Measurements from ENCODE around the gene HIC1. TPM values are rescaled to one million over a fixed set of nuclear protein-coding genes. Genes with fewer than 3 reads are reported as not detected.

Gene HIC1
- total RNA-seq, 2 experiments from 2014 or later: 38.3 to 39.8 TPM

- DNase-seq: no peak
- peaks cover 6% of the 10 kb centered on the region for H3K4me1 Mint-ChIP-seq
- H3K27me3 Mint-ChIP-seq: peaks cover 37% of the 10 kb centered on the region
- peaks cover 5% of the 10 kb centered on the region for H3K9me3 Mint-ChIP-seq
- no peaks in the 10 kb centered on the region for H3K36me3 Mint-ChIP-seq (ENCODE audit: low read depth)
- ChIA-PET POLR2A (no interaction called here), CTCF (interaction anchor here (1.1 kb wide), 1 partner anchor 226 kb away, joined by 3 read pairs; no protein-coding TSS in a partner anchor)
- H3K27ac Mint-ChIP-seq: no peak overlapping the region
- H3K4me3 Mint-ChIP-seq: no peak overlapping the region
Observed at GRCh38 chr17:2018716-2019510, 36.0 kb upstream of the HIC1 start.

DNA sequence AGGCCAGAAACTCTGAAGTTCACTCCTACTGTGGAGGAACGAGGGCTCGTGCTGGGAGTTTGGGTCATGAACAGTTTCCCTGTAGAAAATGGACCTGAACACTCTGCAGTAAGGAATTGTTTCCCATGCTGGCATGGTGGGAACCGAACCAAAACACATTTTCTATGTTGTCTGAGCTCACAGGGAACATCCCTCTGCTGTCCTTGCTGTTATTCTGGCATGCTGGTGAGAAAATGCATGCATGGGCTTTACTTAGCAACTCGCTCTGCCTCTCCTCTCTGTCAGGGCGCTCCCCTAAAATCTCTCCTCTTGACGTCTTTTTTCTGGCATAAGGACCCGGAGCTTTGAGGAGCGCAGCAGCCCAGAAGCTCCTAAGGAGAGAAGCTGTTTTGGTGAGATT is 35.2 kb upstream of the HIC1 start:
- POLR2A ChIA-PET: no interaction called here
- no peaks in the 10 kb centered on the region for H3K36me3 Mint-ChIP-seq (ENCODE audit: low read depth)
- H3K4me3 Mint-ChIP-seq: no peak overlapping the region
- H3K27me3 Mint-ChIP-seq: peaks cover 38% of the 10 kb centered on the region
- peaks cover 8% of the 10 kb centered on the region for H3K4me1 Mint-ChIP-seq
- DNase-seq: no peak
- no peaks in the 10 kb centered on the region for H3K9me3 Mint-ChIP-seq
- H3K27ac Mint-ChIP-seq: no peak overlapping the region
- CTCF ChIA-PET: no interaction called here

DNA sequence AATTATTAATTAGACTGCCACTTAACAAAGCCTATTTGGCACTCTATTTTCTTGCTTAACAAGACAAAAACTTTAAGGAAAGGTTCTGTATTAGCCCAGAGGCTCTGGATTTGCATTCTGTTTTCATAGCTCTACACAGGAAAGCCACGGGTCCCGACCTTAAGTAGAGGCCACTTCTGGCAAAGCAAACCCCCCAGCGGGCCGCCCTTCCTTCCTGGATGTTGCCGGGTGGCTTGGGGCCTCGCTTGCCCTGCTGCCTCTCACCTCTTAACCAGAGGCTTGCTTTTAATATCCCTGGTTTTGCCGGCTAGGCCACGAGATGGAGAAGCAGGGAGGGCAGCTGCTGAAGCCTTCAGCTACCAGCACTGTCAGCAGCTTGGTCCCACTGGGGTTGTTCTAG is 34.2 kb upstream of the HIC1 start:
- Mint-ChIP-seq H3K4me1 (peaks cover 11% of the 10 kb centered on the region), H3K27ac (no peak overlapping the region), H3K4me3 (no peak overlapping the region), H3K36me3 (ENCODE audit: low read depth) (no peaks in the 10 kb centered on the region), H3K27me3 (peaks cover 39% of the 10 kb centered on the region), H3K9me3 (no peaks in the 10 kb centered on the region)
- CTCF ChIA-PET: no interaction called here
- POLR2A ChIA-PET: no interaction called here
- DNase-seq: no peak

DNA sequence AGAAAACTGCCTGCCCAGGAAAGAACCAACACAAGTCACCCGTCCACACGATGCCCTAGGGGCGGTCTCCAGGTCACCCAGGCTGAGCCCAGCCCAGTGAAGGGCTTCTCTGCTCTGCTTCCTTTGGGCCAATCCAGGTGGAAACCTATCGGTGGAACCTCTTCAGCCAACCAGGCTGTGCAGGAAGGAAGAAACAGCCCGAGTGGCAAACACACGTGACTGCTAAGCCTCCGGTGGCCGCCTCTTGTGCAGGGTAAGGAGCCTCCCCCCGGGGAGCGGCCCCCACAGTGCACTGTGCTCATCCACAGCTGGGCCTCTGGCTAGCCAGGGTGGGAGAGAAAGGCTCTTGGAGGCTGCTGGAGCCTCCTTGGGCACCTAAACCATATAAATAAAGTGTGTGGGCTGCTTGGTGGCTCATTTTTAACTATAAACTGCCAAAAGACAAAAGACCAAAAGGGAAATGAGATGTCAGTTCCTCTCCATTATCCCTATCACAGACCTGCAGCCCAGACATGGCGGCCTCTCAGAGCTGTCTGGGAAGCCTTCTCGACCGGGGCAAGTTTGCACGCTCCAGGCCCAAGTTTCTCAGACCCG is 32.2 kb upstream of the HIC1 start:
- Mint-ChIP-seq H3K27me3 (peaks cover 56% of the 10 kb centered on the region), H3K9me3 (no peaks in the 10 kb centered on the region), H3K36me3 (ENCODE audit: low read depth) (no peaks in the 10 kb centered on the region), H3K27ac (no peak overlapping the region), H3K4me3 (no peak overlapping the region), H3K4me1 (peaks cover 17% of the 10 kb centered on the region)
- CTCF ChIA-PET: no interaction called here
- DNase-seq: no peak
- POLR2A ChIA-PET: no interaction called here

- Mint-ChIP-seq H3K4me1 (peaks cover 17% of the 10 kb centered on the region), H3K4me3 (no peak overlapping the region), H3K36me3 (ENCODE audit: low read depth) (no peaks in the 10 kb centered on the region), H3K27ac (no peak overlapping the region), H3K9me3 (no peaks in the 10 kb centered on the region), H3K27me3 (peaks cover 60% of the 10 kb centered on the region)
- POLR2A ChIA-PET: no interaction called here
- CTCF ChIA-PET: interaction anchor here (1.2 kb wide), 1 partner anchor 307 kb away, joined by 3 read pairs; no protein-coding TSS in a partner anchor
- DNase-seq: no peak
Observed at GRCh38 chr17:2023256-2023655, 31.6 kb upstream of the HIC1 start.

GRCh38 chr17:2023692-2024571 is 31.0 kb upstream of the HIC1 start:
- peaks cover 65% of the 10 kb centered on the region for H3K27me3 Mint-ChIP-seq
- no peaks in the 10 kb centered on the region for H3K36me3 Mint-ChIP-seq (ENCODE audit: low read depth)
- ChIA-PET CTCF (interaction anchor here (1.2 to 1.9 kb wide), 2 partner anchors 31 to 307 kb away, joined by 3 to 7 read pairs; partner anchors contain the start of gene HIC1), POLR2A (interaction anchor here (1.2 to 1.5 kb wide), 4 partner anchors 13 to 307 kb away, joined by 3 to 4 read pairs (median 4); no protein-coding TSS in a partner anchor)
- peak overlapping the region; percentile 41 for H3K4me3 Mint-ChIP-seq
- no peaks in the 10 kb centered on the region for H3K9me3 Mint-ChIP-seq
- H3K27ac Mint-ChIP-seq: no peak overlapping the region
- peaks cover 17% of the 10 kb centered on the region for H3K4me1 Mint-ChIP-seq
- peak; percentile 29 for DNase-seq

DNA sequence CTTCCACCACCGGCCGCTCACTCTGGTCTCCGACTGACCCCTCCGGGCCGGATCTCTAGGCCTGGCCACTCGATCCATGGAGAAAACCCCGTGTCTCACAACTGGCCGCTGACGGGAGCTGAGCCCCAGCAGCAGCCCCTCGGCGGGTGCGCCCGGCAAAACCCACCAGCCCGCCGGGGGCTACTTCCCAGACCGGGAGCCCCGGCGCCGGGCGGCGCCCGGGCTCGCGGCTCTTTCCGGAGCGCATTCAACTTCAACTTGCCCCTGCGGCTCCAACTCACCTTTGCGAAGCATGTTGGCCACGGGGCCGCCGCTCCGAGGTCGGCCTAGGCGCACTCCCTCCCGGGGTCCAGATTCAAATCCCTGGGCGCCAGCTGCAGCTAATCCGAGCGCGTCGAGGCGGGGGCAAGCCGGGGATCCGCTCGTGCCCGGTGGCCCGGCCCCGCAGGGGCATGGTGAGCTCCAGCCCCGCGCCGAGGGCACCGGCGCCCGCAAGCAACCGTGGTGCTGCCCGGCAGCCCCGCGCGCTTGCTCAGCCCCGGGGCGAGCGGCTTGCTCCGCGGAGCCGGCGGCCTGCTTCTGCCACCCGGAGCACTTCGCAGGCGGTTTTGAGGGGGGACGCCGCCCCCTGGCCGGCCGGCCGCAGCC is 30.2 kb upstream of the HIC1 start:
- no peak overlapping the region for H3K4me3 Mint-ChIP-seq
- ChIA-PET POLR2A (interaction anchor here (0.8 to 1.5 kb wide), 8 partner anchors 14 to 375 kb away, joined by 3 to 4 read pairs (median 4); partner anchors contain the start of gene RILP), CTCF (interaction anchor here (0.6 to 2.5 kb wide), 8 partner anchors 26 to 355 kb away, joined by 3 to 19 read pairs (median 3); partner anchors contain the start of gene HIC1)
- no peak for DNase-seq
- no peak overlapping the region for H3K27ac Mint-ChIP-seq
- no peaks in the 10 kb centered on the region for H3K9me3 Mint-ChIP-seq
- peaks cover 60% of the 10 kb centered on the region for H3K27me3 Mint-ChIP-seq
- peaks cover 17% of the 10 kb centered on the region for H3K4me1 Mint-ChIP-seq
- no peaks in the 10 kb centered on the region for H3K36me3 Mint-ChIP-seq (ENCODE audit: low read depth)

- peaks cover 18% of the 10 kb centered on the region for H3K4me1 Mint-ChIP-seq
- no peak within 1 kb of the TSS for H3K27ac Mint-ChIP-seq
- H3K9me3 Mint-ChIP-seq: no peaks in the 10 kb centered on the region
- peak; percentile 80 for DNase-seq
- peak within 1 kb of the TSS; percentile 61 for H3K4me3 Mint-ChIP-seq
- H3K27me3 Mint-ChIP-seq: peaks cover 55% of the 10 kb centered on the region
- POLR2A ChIA-PET: interaction anchor here (0.8 to 1.5 kb wide), 8 partner anchors 13 to 376 kb away, joined by 3 to 4 read pairs (median 4); partner anchors contain the start of gene RILP
- H3K36me3 Mint-ChIP-seq (ENCODE audit: low read depth): no peaks in the 10 kb centered on the region
- CTCF ChIA-PET: interaction anchor here (0.6 to 2.5 kb wide), 7 partner anchors 25 to 356 kb away, joined by 3 to 19 read pairs (median 3); partner anchors contain the start of gene HIC1
Observed at GRCh38 chr17:2025220-2025621, 29.7 kb upstream of the HIC1 start, which contains the start of gene RTN4RL1. Gene RTN4RL1, minus strand, starts transcription at chr17:2025334. Its CDS starts 469 bp downstream, at chr17:2024865.

DNA sequence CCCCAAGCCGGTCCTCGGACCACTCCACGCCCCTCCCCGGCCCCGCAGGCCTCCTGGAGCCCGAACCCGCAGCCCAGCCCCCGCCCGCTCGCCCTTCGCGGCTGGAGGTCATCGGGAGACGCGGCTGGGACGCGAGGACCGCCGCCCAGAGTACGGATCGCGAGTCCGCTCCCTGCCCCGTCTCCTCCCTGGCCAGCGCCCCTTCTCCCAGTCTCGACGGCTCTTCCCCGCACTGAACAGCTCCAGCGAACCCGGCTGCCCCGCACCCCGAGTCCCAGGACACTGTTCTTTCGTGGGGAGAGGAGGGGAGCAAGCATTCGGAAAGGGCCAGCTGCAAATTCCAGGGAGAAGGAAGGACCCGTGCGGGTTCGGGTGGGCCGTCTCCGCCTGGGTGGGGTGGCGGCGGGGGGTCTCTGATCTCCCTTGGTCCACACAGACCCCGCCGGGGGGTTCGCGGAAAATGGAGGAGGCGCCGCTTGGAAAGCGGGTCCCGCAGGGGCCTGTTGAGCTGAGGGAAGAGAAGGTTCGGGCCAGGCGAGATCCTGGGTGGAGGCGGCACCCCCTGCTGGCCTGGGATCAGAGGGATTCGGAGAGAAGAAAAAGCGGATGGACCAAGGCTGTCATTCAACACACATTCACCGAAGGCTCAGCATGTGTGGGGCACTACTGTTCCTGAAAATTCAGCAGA is 29.1 kb upstream of the HIC1 start:
- H3K4me1 Mint-ChIP-seq: peaks cover 23% of the 10 kb centered on the region
- no peaks in the 10 kb centered on the region for H3K36me3 Mint-ChIP-seq (ENCODE audit: low read depth)
- H3K4me3 Mint-ChIP-seq: peak overlapping the region; percentile 61
- H3K27ac Mint-ChIP-seq: no peak overlapping the region
- ChIA-PET POLR2A (interaction anchor here (0.8 to 1.5 kb wide), 6 partner anchors 15 to 376 kb away, joined by 3 to 4 read pairs (median 4); partner anchors contain the start of gene RILP), CTCF (interaction anchor here (0.6 to 2.5 kb wide), 7 partner anchors 30 to 376 kb away, joined by 3 to 19 read pairs (median 4); partner anchors contain the start of genes HIC1 and RILP)
- peaks cover 52% of the 10 kb centered on the region for H3K27me3 Mint-ChIP-seq
- no peaks in the 10 kb centered on the region for H3K9me3 Mint-ChIP-seq
- DNase-seq: peak; percentile 32

DNA sequence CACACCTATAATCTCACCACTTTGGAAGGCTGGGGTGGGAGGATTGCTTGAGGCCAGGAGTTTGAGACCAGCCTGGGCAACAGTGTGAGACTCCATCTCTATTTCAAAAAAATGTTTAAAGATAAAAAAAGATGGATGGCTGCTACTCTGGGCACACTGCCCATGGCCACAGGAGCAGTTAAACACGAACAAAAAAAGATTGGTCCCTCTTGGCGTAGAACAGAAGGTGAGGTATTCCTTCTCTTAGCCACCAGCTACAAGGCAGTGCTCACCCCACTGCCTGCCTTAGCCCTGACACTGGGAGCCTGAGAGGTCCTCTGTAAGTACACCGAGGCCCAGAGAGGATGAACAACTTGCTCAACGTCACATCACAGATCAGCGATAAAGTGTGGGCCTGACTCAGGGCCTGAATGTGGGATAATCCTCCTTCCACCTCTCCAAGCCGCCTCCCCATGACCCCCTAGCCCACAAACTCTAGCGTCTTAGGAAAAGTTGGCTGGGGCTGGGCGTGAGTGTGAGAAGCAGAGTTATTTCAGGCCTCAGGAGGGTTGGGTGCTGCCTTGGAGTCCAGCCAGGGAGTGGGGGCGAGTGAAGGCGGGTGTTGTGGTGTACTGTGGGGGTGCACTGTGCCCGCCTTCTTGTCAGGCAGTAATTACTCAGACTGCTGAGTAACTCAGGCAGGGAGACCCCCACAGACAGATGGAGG is 27.2 kb upstream of the HIC1 start:
- Mint-ChIP-seq H3K36me3 (ENCODE audit: low read depth) (no peaks in the 10 kb centered on the region), H3K27me3 (peaks cover 42% of the 10 kb centered on the region), H3K27ac (no peak overlapping the region), H3K9me3 (no peaks in the 10 kb centered on the region), H3K4me3 (no peak overlapping the region), H3K4me1 (peaks cover 29% of the 10 kb centered on the region)
- no peak for DNase-seq
- POLR2A ChIA-PET: no interaction called here
- CTCF ChIA-PET: interaction anchor here (2.4 kb wide), 1 partner anchor 217 kb away, joined by 7 read pairs; no protein-coding TSS in a partner anchor

DNA sequence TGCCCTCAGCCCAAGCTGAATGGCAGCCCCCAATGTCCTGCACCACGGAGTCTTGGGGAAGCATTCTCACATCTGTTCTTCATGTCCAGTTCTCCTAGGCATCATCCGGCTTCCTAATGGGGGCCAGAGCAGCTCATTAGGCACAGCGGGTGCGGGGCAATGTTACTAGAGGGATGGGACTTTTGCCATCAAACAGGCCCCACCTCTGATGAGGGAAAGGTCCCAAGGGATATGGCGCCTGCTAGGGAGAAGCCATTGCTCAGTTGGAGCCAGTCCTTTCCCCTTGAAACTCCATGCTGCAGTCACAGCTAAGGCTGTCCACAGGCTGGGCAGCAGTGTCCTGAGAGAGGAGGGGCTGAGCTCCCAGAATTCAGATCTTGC is 26.7 kb upstream of the HIC1 start:
- POLR2A ChIA-PET: interaction anchor here (1.5 kb wide), 1 partner anchor 344 kb away, joined by 3 read pairs; no protein-coding TSS in a partner anchor
- Mint-ChIP-seq H3K4me1 (peaks cover 29% of the 10 kb centered on the region), H3K27me3 (peaks cover 36% of the 10 kb centered on the region), H3K9me3 (no peaks in the 10 kb centered on the region), H3K36me3 (ENCODE audit: low read depth) (no peaks in the 10 kb centered on the region), H3K4me3 (no peak overlapping the region), H3K27ac (no peak overlapping the region)
- CTCF ChIA-PET: interaction anchor here (2.4 kb wide), 1 partner anchor 217 kb away, joined by 7 read pairs; no protein-coding TSS in a partner anchor
- DNase-seq: no peak

Data from activated CD4-positive, alpha-beta memory T cell treated with anti-CD3 and anti-CD28 coated beads, Interleukin-2, amount 10 ng/mL, durations not matched to agents 7 days and 5 days (primary cell).